Nephron (organoid): Measurements from ENCODE around the gene CTBS.
A peak's percentile ranks its signal among the peaks of the same experiment; 100 is the strongest.

Experiments used
- H3K27ac Mint-ChIP-seq, 3 experiments: 2 replicates each; pipeline ENCODE4 v1.8.0; 2020; ENCODE audit warnings: mixed read lengths in 3 of 3, mild to moderate bottlenecking in 2 of 3, moderate library complexity in 1 of 3
- H3K27me3 Mint-ChIP-seq: 2 replicates; pipeline ENCODE4 v1.8.0; 2021; ENCODE audit warnings: low read depth, mild to moderate bottlenecking, moderate library complexity, mixed read lengths
- H3K36me3 Mint-ChIP-seq: 2 replicates; pipeline ENCODE4 v1.8.0; 2020; ENCODE audit warnings: low read depth, mixed read lengths
- H3K4me1 Mint-ChIP-seq: 2 replicates; pipeline ENCODE4 v1.8.0; 2020; ENCODE audit warnings: mixed read lengths
- H3K4me3 Mint-ChIP-seq, 3 experiments: 2 replicates each; pipeline ENCODE4 v1.8.0; 2020; ENCODE audit warnings: mild to moderate bottlenecking in 3 of 3, mixed read lengths in 3 of 3, moderate library complexity in 2 of 3
- H3K9me3 Mint-ChIP-seq: 2 replicates; pipeline ENCODE4 v1.8.0; 2020; ENCODE audit warnings: mixed read lengths
- TF ChIP-seq, protein P1 (sequence below), 3 experiments: fragments of 200-600 bp; sonication (generic); IDR thresholded peaks; one replicate each; pipeline ENCODE4 v1.5.0; 2021; ENCODE audit warnings: antibody characterized with exemption in 3 of 3; ENCODE audit not compliant: unreplicated experiment in 3 of 3

Gene CTBS

GRCh38 chr1:84583648-84584047 lies 9.4 kb upstream of the CTBS start:
- peak overlapping the region; percentile 95 to 99 (median 98) for H3K27ac Mint-ChIP-seq
- peak overlapping the region; percentile 1 to 37 (median 1) for H3K4me3 Mint-ChIP-seq

GRCh38 chr1:84582802-84583587 lies 8.8 kb upstream of the CTBS start:
- no peaks in the 10 kb centered on the region for H3K27me3 Mint-ChIP-seq
- peak overlapping the region; percentile 1 to 37 (median 1) for H3K4me3 Mint-ChIP-seq
- peak overlapping the region; percentile 95 to 99 (median 98) for H3K27ac Mint-ChIP-seq
- H3K36me3 Mint-ChIP-seq: no peaks in the 10 kb centered on the region
- TF ChIP-seq, protein P1, sequence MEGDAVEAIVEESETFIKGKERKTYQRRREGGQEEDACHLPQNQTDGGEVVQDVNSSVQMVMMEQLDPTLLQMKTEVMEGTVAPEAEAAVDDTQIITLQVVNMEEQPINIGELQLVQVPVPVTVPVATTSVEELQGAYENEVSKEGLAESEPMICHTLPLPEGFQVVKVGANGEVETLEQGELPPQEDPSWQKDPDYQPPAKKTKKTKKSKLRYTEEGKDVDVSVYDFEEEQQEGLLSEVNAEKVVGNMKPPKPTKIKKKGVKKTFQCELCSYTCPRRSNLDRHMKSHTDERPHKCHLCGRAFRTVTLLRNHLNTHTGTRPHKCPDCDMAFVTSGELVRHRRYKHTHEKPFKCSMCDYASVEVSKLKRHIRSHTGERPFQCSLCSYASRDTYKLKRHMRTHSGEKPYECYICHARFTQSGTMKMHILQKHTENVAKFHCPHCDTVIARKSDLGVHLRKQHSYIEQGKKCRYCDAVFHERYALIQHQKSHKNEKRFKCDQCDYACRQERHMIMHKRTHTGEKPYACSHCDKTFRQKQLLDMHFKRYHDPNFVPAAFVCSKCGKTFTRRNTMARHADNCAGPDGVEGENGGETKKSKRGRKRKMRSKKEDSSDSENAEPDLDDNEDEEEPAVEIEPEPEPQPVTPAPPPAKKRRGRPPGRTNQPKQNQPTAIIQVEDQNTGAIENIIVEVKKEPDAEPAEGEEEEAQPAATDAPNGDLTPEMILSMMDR (IDR thresholded peaks at IDR 0.05; ENCODE audit: unreplicated experiment in 3 of 3): no peak
- peaks cover 36% of the 10 kb centered on the region for H3K4me1 Mint-ChIP-seq
- H3K9me3 Mint-ChIP-seq: peaks cover 3% of the 10 kb centered on the region

More at GRCh38 chr1:84583648-84584047, 9.4 kb upstream of the CTBS start:
- Mint-ChIP-seq H3K27me3 (no peaks in the 10 kb centered on the region), H3K4me1 (peaks cover 36% of the 10 kb centered on the region), H3K36me3 (no peaks in the 10 kb centered on the region), H3K9me3 (peaks cover 3% of the 10 kb centered on the region)
- TF ChIP-seq, protein P1 (IDR thresholded peaks at IDR 0.05; ENCODE audit: unreplicated experiment in 3 of 3): no peak

GRCh38 chr1:84581648-84582047 lies 7.4 kb upstream of the CTBS start:
- H3K4me3 Mint-ChIP-seq: no peak overlapping the region
- H3K36me3 Mint-ChIP-seq: no peaks in the 10 kb centered on the region
- TF ChIP-seq, protein P1 (IDR thresholded peaks at IDR 0.05; ENCODE audit: unreplicated experiment in 3 of 3): no peak

DNA sequence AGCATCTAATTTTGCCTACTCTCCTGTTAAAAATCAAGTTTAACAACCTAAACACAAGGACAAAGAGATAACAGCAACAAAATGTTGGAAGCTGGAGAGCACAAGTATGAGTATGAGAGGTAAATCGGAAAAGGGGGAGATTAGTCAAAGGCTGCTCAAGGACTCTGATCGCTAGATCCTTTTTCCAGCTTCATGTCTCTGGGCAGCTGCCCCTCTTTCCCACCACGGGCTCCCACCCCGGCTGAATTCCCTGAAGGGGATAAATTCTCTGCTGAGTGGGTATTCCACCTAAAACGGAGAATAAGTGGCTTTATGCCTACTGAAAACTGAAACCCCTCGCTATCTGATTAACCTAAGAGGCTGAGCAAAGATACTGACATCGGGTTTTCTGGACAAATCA lies 696 bp upstream of the CTBS start:
- TF ChIP-seq, protein P1 (IDR thresholded peaks at IDR 0.05; ENCODE audit: unreplicated experiment in 3 of 3): no peak
- Mint-ChIP-seq H3K9me3 (no peaks in the 10 kb centered on the region), H3K4me1 (peaks cover 28% of the 10 kb centered on the region), H3K27ac (peak overlapping the region; percentile 92 to 98 (median 96)), H3K27me3 (peaks cover 3% of the 10 kb centered on the region), H3K4me3 (peak overlapping the region; percentile 96 to 98 (median 97)), H3K36me3 (peaks cover 11% of the 10 kb centered on the region)

More at GRCh38 chr1:84581648-84582047, 7.4 kb upstream of the CTBS start:
- H3K4me1 Mint-ChIP-seq: peaks cover 35% of the 10 kb centered on the region
- peak overlapping the region in 2 of 3 experiments; percentile 34 to 48 for H3K27ac Mint-ChIP-seq
- no peaks in the 10 kb centered on the region for H3K27me3 Mint-ChIP-seq
- peaks cover 3% of the 10 kb centered on the region for H3K9me3 Mint-ChIP-seq

- Mint-ChIP-seq H3K9me3 (no peaks in the 10 kb centered on the region), H3K27me3 (peaks cover 3% of the 10 kb centered on the region), H3K36me3 (peaks cover 20% of the 10 kb centered on the region), H3K27ac (peak overlapping the region; percentile 92 to 99 (median 98)), H3K4me1 (peaks cover 28% of the 10 kb centered on the region), H3K4me3 (peak overlapping the region; percentile 96 to 98 (median 97))
- TF ChIP-seq, protein P1 (IDR thresholded peaks at IDR 0.05; ENCODE audit: unreplicated experiment in 3 of 3): no peak
These were observed 716 bp downstream of the CTBS start for GRCh38 chr1:84573481-84573966.
